GM21619 (cell line): ENCODE measurements around the gene MEPCE.
"Not testable (repeated sequence)": the region's sequence is repeated elsewhere in the genome, so short reads cannot be mapped to it uniquely, and the experiment has no call there.

ENCODE experiments used
- ATAC-seq: cut with Tn5 transposase; IDR thresholded peaks from one replicate; pipeline ENCODE4 v1.9.1; 2021; ENCODE audit not compliant: unreplicated experiment

MEPCE gene

GRCh38 chr7:100434297-100435144 is 4.9 kb downstream of the MEPCE start:
- no peak for ATAC-seq

GRCh38 chr7:100435401-100436304 is 6.0 kb downstream of the MEPCE start:
- ATAC-seq = peak; percentile 35

GRCh38 chr7:100437150-100438100 is 7.8 kb downstream of the MEPCE start:
- ATAC-seq = no peak

- ATAC-seq = no peak
Observed at GRCh38 chr7:100438172-100438571, 8.5 kb downstream of the MEPCE start.

- not testable (repeated sequence) for ATAC-seq
Observed at GRCh38 chr7:100438731-100439130, 9.1 kb downstream of the MEPCE start.

GRCh38 chr7:100439244-100439643 is 9.6 kb downstream of the MEPCE start:
- ATAC-seq = not testable (repeated sequence)

- ATAC-seq = no peak
Observed at GRCh38 chr7:100441641-100442535, 12.3 kb downstream of the MEPCE start.

GRCh38 chr7:100443096-100443840 is 13.6 kb downstream of the MEPCE start:
- no peak for ATAC-seq

GRCh38 chr7:100444311-100445278 is 15.0 kb downstream of the MEPCE start:
- ATAC-seq = no peak

- no peak for ATAC-seq
Observed at GRCh38 chr7:100446040-100446439, 16.4 kb downstream of the MEPCE start.

GRCh38 chr7:100447363-100447762 is 17.7 kb downstream of the MEPCE start:
- ATAC-seq = not testable (repeated sequence)

GRCh38 chr7:100449190-100449795 is 19.7 kb downstream of the MEPCE start:
- ATAC-seq = no peak

GRCh38 chr7:100452513-100452912 is 22.9 kb downstream of the MEPCE start:
- ATAC-seq = no peak

- not testable (repeated sequence) for ATAC-seq
Observed at GRCh38 chr7:100453854-100454253, 24.2 kb downstream of the MEPCE start.

GRCh38 chr7:100455206-100455605 is 25.6 kb downstream of the MEPCE start:
- no peak for ATAC-seq

- ATAC-seq = no peak
Observed at GRCh38 chr7:100456562-100456961, 26.9 kb downstream of the MEPCE start.

GRCh38 chr7:100457033-100457432 is 27.4 kb downstream of the MEPCE start:
- ATAC-seq = no peak
